GM12878 (cell line): ENCODE data around the gene KCND2. TPM values are rescaled to one million over a fixed set of nuclear protein-coding genes. Genes with fewer than 3 reads are reported as not detected.

Source experiments
- ATAC-seq: fragments of 200-7000 bp; cut with Tn5 transposase; 3 replicates; pipeline ENCODE4 v1.9.1; 2020; ENCODE audit warnings: mild to moderate bottlenecking, moderate library complexity
- BruUV-seq: library from RNA; stranded (reverse); fragments of 400-500 nt; replicated peaks from 2 replicates; lab custom pipeline; 2021; lab: Mats Ljungman, UMichigan
- CTCF ChIA-PET: fragments of 300-600 bp; sonication (Branson Sonifier 250); formaldehyde crosslinking; extraction: SDS; loops from one replicate; lab custom pipeline; 2021; ENCODE audit warnings: inconsistent platforms; lab: Yijun Ruan, JAX
- POLR2A ChIA-PET: fragments of 350-600 bp; formaldehyde crosslinking; extraction: SDS; loops from one replicate; lab custom pipeline; 2021; ENCODE audit warnings: inconsistent platforms; lab: Charles Lee
- RAD21 ChIA-PET: fragments of 300-600 bp; sonication (Branson Sonifier 250); formaldehyde crosslinking; loops from one replicate; lab custom pipeline; 2023; ENCODE audit warnings: antibody characterized with exemption; ENCODE audit not compliant: unreplicated experiment; lab: Charles Lee
- SMC1A ChIA-PET: fragments of 300-600 bp; sonication (Branson Sonifier 250); formaldehyde crosslinking; loops from one replicate; lab custom pipeline; 2023; ENCODE audit not compliant: unreplicated experiment, uncharacterized antibody; lab: Charles Lee
- DNase-seq: peaks from one replicate; pipeline ENCODE4 v3.0.0-alpha.2; 2011; ENCODE audit warnings: low read depth, low spot score
- FAIRE-seq: peaks from 3 replicates; lab custom pipeline; 2011; peaks lifted over from hg19 to GRCh38; lab: Jason Lieb, UNC
- H2AFZ ChIP-seq: 2 replicates; pipeline ENCODE4 v1.6.0; 2011; ENCODE audit warnings: low read depth, low read length, control low read depth; ENCODE audit not compliant: control insufficient read depth
- H3K27ac ChIP-seq: 2 replicates; pipeline ENCODE4 v1.5.1; 2011; ENCODE audit warnings: control low read depth; ENCODE audit not compliant: control insufficient read depth, insufficient read depth
- H3K27me3 ChIP-seq, 2 experiments: replicated peaks in 1 of 2; 2 replicates each; pipeline versions ENCODE4 v1.6.0 to v1.6.1; 2011; ENCODE audit warnings: low read length in 1 of 2; ENCODE audit not compliant: control insufficient read depth in 2 of 2, insufficient read depth in 2 of 2
- H3K36me3 ChIP-seq, 2 experiments: 2 replicates each; pipeline ENCODE4 v1.5.1; 2011; ENCODE audit warnings: low read length in 1 of 2; ENCODE audit not compliant: control insufficient read depth in 2 of 2, insufficient read depth in 2 of 2
- H3K4me1 ChIP-seq: 2 replicates; pipeline ENCODE4 v1.6.1; 2011; ENCODE audit warnings: mild to moderate bottlenecking, low read length, moderate library complexity, mixed read lengths; ENCODE audit not compliant: control insufficient read depth, insufficient read depth
- H3K4me2 ChIP-seq: 2 replicates; pipeline ENCODE4 v1.6.0; 2011; ENCODE audit warnings: control low read depth; ENCODE audit not compliant: control insufficient read depth, insufficient read depth
- H3K4me3 ChIP-seq: fragments of 200-600 bp; sonication (generic); 2 replicates; pipeline ENCODE4 v1.5.1; 2016
- H3K79me2 ChIP-seq: 2 replicates; pipeline ENCODE4 v1.6.0; 2011; ENCODE audit warnings: low read length; ENCODE audit not compliant: control insufficient read depth, insufficient read depth
- H3K9ac ChIP-seq: 2 replicates; pipeline ENCODE4 v1.8.0; 2011; ENCODE audit warnings: low read length, control low read depth, mixed read lengths; ENCODE audit not compliant: control insufficient read depth, insufficient read depth
- H3K9me3 ChIP-seq: replicated peaks from 3 replicates; pipeline ENCODE4 v1.5.1; 2011; ENCODE audit warnings: mild to moderate bottlenecking, low read length; ENCODE audit not compliant: control insufficient read depth, insufficient read depth
- H4K20me1 ChIP-seq: 2 replicates; pipeline ENCODE4 v1.6.0; 2011; ENCODE audit not compliant: control insufficient read depth, insufficient read depth
- BCL3 ChIP-seq: IDR thresholded peaks from 2 replicates; pipeline ENCODE4 v1.6.1; 2011; ENCODE audit warnings: borderline replicate concordance, low read depth, mild to moderate bottlenecking, moderate library complexity, low read length; ENCODE audit not compliant: insufficient read depth, poor library complexity, severe bottlenecking
- DPF2 ChIP-seq: fragments of 450-650 bp; IDR thresholded peaks from 2 replicates; pipeline ENCODE4 v1.6.1; 2017; ENCODE audit warnings: mild to moderate bottlenecking
- EP300 ChIP-seq, 2 experiments: fragments of 150-350 bp in 1 of 2; IDR thresholded peaks; 2 replicates each; pipeline ENCODE4 v1.6.1; 2011 to 2012; ENCODE audit warnings: low read depth in 2 of 2, low read length in 2 of 2, borderline replicate concordance in 1 of 2, improper control_type of control experiment in 1 of 2, inconsistent platforms in 1 of 2; ENCODE audit not compliant: control insufficient read depth in 1 of 2
- FOS ChIP-seq: IDR thresholded peaks from 3 replicates; pipeline ENCODE4 v1.6.1; 2011; ENCODE audit warnings: borderline replicate concordance; ENCODE audit not compliant: insufficient read length; ENCODE audit errors: extremely low read depth
- SP1 ChIP-seq: IDR thresholded peaks from one replicate; pipeline ENCODE4 v1.6.1; 2011; ENCODE audit warnings: low read depth, low read length
- ZNF687 ChIP-seq: fragments of 450-650 bp; IDR thresholded peaks from 2 replicates; pipeline ENCODE4 v1.6.1; 2017; ENCODE audit warnings: mild to moderate bottlenecking, moderate library complexity
- WGBS: methylation state at CpG from one replicate; pipeline ENCODE4 v1.1.6; 2016; ENCODE audit warnings: low lambda C conversion rate; ENCODE audit not compliant: insufficient replicate concordance, insufficient coverage; ENCODE audit errors: missing lambda C conversion rate; 5-methylcytosine and 5-hydroxymethylcytosine counted together
- in situ Hi-C: fragments of 300-500 bp; cut with MboI; formaldehyde crosslinking; loops from 9 replicates; pipeline ENCODE4 v1.14.3; 2018; ENCODE audit warnings: mixed read lengths
- intact Hi-C: fragments of 100-400 bp; cut with micrococcal nuclease; formaldehyde crosslinking; loops from one replicate; pipeline ENCODE4 v1.14.2; 2022; ENCODE audit not compliant: unreplicated experiment
- polyA plus RNA-seq, 11 experiments: library from polyadenylated mRNA; depleted of rRNA in 4 of 11; unstranded in 6 of 11; stranded (reverse) in 5 of 11; fragments of >200 nt; fragmentation: Nextera tagmentation in 4 of 11; fragmentation: Illumina TruSeq in 1 of 11; extraction: Ambion mirVana in 4 of 11; extraction: Trizol in 1 of 11; gene quantifications; 1 replicate in 1 of 11; 2 replicates in 10 of 11; pipeline versions ENCODE4 v1.2.1 to v1.2.3, GENCODE V29; 2011 to 2016; ENCODE audit warnings: inconsistent platforms in 2 of 11, missing spikeins in 2 of 11, low read depth in 1 of 11
- total RNA-seq, 4 experiments: library from RNA; depleted of rRNA in 3 of 4; stranded (reverse); fragments of >200 nt in 3 of 4; fragmentation: Illumina TruSeq in 1 of 4; extraction: Trizol in 1 of 4; gene quantifications; 2 replicates each; pipeline versions ENCODE4 v1.2.1 to v1.2.3, GENCODE V29; 2013 to 2021

KCND2 gene
- total and polyA plus RNA-seq, 10 of the 15 experiments (the other 5 are each of a cell fraction or from before 2014, with no cell fraction given) = 3.6 to 22.3 (median 6.3) TPM

GRCh38 chr7:120735791-120736190, 462.8 kb downstream of the KCND2 start:
- no peaks in the 10 kb centered on the region for H3K4me1 ChIP-seq
- no peak for TF ChIP-seq FOS
- ATAC-seq (no peak), FAIRE-seq (no peak), DNase-seq (no peak)
- H3K27ac ChIP-seq = no peak overlapping the region
- intact Hi-C loops (no loop called here), in situ Hi-C loops (no loop called here)
- WGBS = 0% methylated on average over 2 of the region's 2 CpGs
- H3K36me3 ChIP-seq = no peaks in the 10 kb centered on the region
- ChIA-PET POLR2A (no interaction called here), RAD21 (no interaction called here), CTCF (no interaction called here), SMC1A (interaction anchor here (0.7 kb wide), 1 partner anchor 10 kb away, joined by 3 read pairs; no protein-coding TSS in a partner anchor)
- no TSS peak for BruUV-seq
- no peaks in the 10 kb centered on the region for H3K79me2 ChIP-seq
- no peak overlapping the region for H2AFZ ChIP-seq
- H3K4me2 ChIP-seq = no peak overlapping the region
- no peak overlapping the region for H3K4me3 ChIP-seq
- H4K20me1 ChIP-seq = no peaks in the 10 kb centered on the region
- no peaks in the 10 kb centered on the region for H3K9me3 ChIP-seq
- H3K9ac ChIP-seq = no peak overlapping the region
- no peaks in the 10 kb centered on the region for H3K27me3 ChIP-seq

GRCh38 chr7:120738816-120739215, 465.8 kb downstream of the KCND2 start:
- Histone ChIP-seq H3K9ac (no peak overlapping the region), H3K4me3 (no peak overlapping the region), H3K27me3 (no peaks in the 10 kb centered on the region)
- ChIA-PET CTCF (interaction anchor here (0.6 to 1.4 kb wide), 6 partner anchors 13 to 1050 kb away, joined by 3 to 5 read pairs (median 3); no protein-coding TSS in a partner anchor), POLR2A (no interaction called here)
- 32% methylated on average over 3 of the region's 3 CpGs for WGBS
- no peak for FAIRE-seq
- no peak for TF ChIP-seq BCL3
- TF ChIP-seq DPF2 = no peak
- TF ChIP-seq SP1 = no peak
- TF ChIP-seq ZNF687 = no peak
- TF ChIP-seq EP300 (IDR thresholded peaks at IDR 0.05; ENCODE audit: borderline replicate concordance in 1 of 2, control insufficient read depth in 1 of 2, low read depth in 2 of 2, low read length in 2 of 2) = no peak
- TF ChIP-seq, all 136 proteins: peak for 0
- H3K9me3 ChIP-seq = no peaks in the 10 kb centered on the region
- BruUV-seq = no TSS peak
- H3K27ac ChIP-seq = no peak overlapping the region
- DNase-seq (no peak), ATAC-seq (no peak)
- ChIA-PET RAD21 (no interaction called here), SMC1A (interaction anchor here (0.7 to 1.4 kb wide), 5 partner anchors 8 to 63 kb away, joined by 3 to 5 read pairs (median 3); no protein-coding TSS in a partner anchor)
- H4K20me1 ChIP-seq = no peaks in the 10 kb centered on the region
- no peaks in the 10 kb centered on the region for H3K79me2 ChIP-seq
- no peak overlapping the region for H3K4me2 ChIP-seq
- in situ Hi-C loops = no loop called here
- no peaks in the 10 kb centered on the region for H3K4me1 ChIP-seq
- intact Hi-C loops = no loop called here
- no peak overlapping the region for H2AFZ ChIP-seq
- no peaks in the 10 kb centered on the region for H3K36me3 ChIP-seq
